ENCODE results near the gene FCRL1.

GRCh38 chr1:157806431-157807149 lies 13.3 kb downstream of the FCRL1 start:
- TF ChIP-seq CTCF (IDR thresholded peaks at IDR 0.05) (no peak), POLR2AphosphoS5 (IDR thresholded peaks at IDR 0.05) (no peak)

Measured in breast epithelium (tissue), 3 donors.